ENCODE data around the gene ARHGAP31. TPM values are rescaled to one million over a fixed set of nuclear protein-coding genes. Genes with fewer than 3 reads are reported as not detected.

Gene ARHGAP31
- total and polyA plus RNA-seq, 3 experiments from 2014 or later, result 3.4 to 25.8 (median 24.2) TPM

DNA sequence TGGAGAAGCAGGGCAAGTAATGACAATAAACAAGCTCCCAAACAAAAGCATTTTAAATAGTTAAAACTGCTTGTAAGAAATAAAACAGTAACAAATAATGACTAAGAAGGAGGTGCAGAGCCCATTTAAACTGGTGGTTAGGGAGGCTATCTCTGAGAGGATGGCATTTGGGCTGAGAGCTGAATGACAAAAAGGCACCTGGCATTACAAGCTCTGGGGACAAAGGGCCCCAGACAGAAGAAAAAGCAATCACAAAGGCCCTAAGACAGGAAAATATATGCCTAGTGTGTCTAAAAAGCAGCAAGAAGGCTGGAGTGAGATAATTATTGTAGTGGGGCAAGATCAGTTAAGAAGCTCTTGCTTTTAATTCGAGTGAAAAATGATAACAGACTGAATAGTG is 159.6 kb downstream of the ARHGAP31 start:
- POLR2A ChIA-PET, result no interaction called here

DNA sequence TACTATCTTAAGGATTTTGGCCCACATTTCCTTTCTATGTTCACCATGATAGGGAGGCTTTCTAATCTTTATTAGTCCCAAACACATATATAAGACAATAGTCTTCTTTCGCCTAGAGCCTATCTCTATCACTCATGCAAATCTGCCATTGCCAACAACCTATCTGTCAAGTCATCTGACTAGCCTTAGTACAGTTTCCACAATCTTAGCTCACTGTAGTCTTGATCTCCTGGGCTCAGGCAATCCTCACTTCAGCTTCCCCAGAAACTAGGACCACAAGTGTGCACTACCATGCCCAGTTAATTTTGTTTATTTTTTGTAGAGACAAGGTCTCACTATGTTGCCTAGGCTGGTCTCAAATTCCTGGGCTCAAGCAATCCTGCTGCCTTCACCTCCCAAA is 162.3 kb downstream of the ARHGAP31 start:
- H3K4me1 ChIP-seq (ENCODE audit: insufficient read depth, low read length), result peaks cover 4% of the 10 kb centered on the region
- H3K9me3 Mint-ChIP-seq, result no peaks in the 10 kb centered on the region
- peaks cover 27% of the 10 kb centered on the region for H3K36me3 ChIP-seq (ENCODE audit: insufficient read depth, low read length)
- H3K27ac ChIP-seq (ENCODE audit: low read depth, low read length), result no peak overlapping the region
- H3K4me1 Mint-ChIP-seq, result peaks cover 30 to 58% (median 56%) of the 10 kb centered on the region in 3 donors
- no peak overlapping the region for H3K4me3 Mint-ChIP-seq
- no peak overlapping the region for H3K4me3 ChIP-seq (ENCODE audit: low read length)
- DNase-seq, result no peak
- peaks cover 4 to 87% (median 18%) of the 10 kb centered on the region in 3 donors for H3K36me3 Mint-ChIP-seq
- peak overlapping the region in 3 of 8 donors; percentile 40 to 67 (median 66) for H3K27ac Mint-ChIP-seq
- H3K9me3 ChIP-seq (ENCODE audit: low read length), result no peaks in the 10 kb centered on the region
- H3K27me3 Mint-ChIP-seq, result no peaks in the 10 kb centered on the region
- POLR2A ChIA-PET, result no interaction called here
- H3K27me3 ChIP-seq (ENCODE audit: insufficient read depth, low read length, poor library complexity, severe bottlenecking), result no peaks in the 10 kb centered on the region
- CTCF ChIA-PET, result interaction anchor here (1.5 kb wide), 1 partner anchor 13 kb away, joined by 4 read pairs; the partner anchor contains the start of gene POGLUT1

More for the DNA sequence above, 159.6 kb downstream of the ARHGAP31 start:
- Mint-ChIP-seq H3K9me3 (no peaks in the 10 kb centered on the region), H3K4me3 (no peak overlapping the region), H3K27ac (peak overlapping the region in 3 of 8 donors; percentile 22 to 62 (median 37)), H3K27me3 (no peaks in the 10 kb centered on the region), H3K36me3 (peaks cover 4 to 84% (median 21%) of the 10 kb centered on the region in 3 donors), H3K4me1 (peaks cover 21 to 36% (median 33%) of the 10 kb centered on the region in 3 donors)
- H3K4me3 ChIP-seq (ENCODE audit: low read length), result no peak overlapping the region
- CTCF ChIA-PET, result no interaction called here
- H3K27ac ChIP-seq (ENCODE audit: low read depth, low read length), result no peak overlapping the region
- peaks cover 11% of the 10 kb centered on the region for H3K36me3 ChIP-seq (ENCODE audit: insufficient read depth, low read length)
- H3K4me1 ChIP-seq (ENCODE audit: insufficient read depth, low read length), result no peaks in the 10 kb centered on the region
- H3K27me3 ChIP-seq (ENCODE audit: insufficient read depth, low read length, poor library complexity, severe bottlenecking), result no peaks in the 10 kb centered on the region
- no peaks in the 10 kb centered on the region for H3K9me3 ChIP-seq (ENCODE audit: low read length)
- no peak for DNase-seq

DNA sequence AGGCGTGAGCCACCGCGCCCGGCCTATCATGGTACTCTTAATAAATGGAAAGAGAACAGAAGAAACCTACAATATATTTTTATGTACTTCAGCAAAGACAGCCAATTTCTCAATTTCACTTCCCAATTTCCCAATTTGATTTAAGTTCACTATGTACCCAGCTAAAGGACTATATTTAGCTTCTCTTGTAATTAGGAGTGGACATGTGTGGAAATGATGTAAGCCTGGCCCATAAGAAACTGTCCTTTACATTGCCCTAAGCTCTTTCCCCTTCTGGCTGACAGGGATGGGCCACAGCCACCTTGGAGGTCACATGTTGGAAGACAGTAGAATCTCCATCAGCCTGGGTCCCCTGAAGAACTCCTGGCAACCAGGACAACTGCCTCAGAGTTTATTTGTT is 163.1 kb downstream of the ARHGAP31 start:
- no peak overlapping the region for H3K27ac ChIP-seq (ENCODE audit: low read depth, low read length)
- Mint-ChIP-seq H3K27ac (peak overlapping the region in 2 of 8 donors; percentile 14 to 52), H3K4me1 (peaks cover 33 to 65% (median 64%) of the 10 kb centered on the region in 3 donors), H3K27me3 (no peaks in the 10 kb centered on the region), H3K36me3 (peaks cover 4 to 86% (median 14%) of the 10 kb centered on the region in 3 donors), H3K9me3 (no peaks in the 10 kb centered on the region), H3K4me3 (no peak overlapping the region)
- H3K9me3 ChIP-seq (ENCODE audit: low read length), result no peaks in the 10 kb centered on the region
- H3K36me3 ChIP-seq (ENCODE audit: insufficient read depth, low read length), result peaks cover 27% of the 10 kb centered on the region
- ChIA-PET CTCF (no interaction called here), POLR2A (no interaction called here)
- no peaks in the 10 kb centered on the region for H3K27me3 ChIP-seq (ENCODE audit: insufficient read depth, low read length, poor library complexity, severe bottlenecking)
- H3K4me3 ChIP-seq (ENCODE audit: low read length), result no peak overlapping the region
- no peak for DNase-seq
- H3K4me1 ChIP-seq (ENCODE audit: insufficient read depth, low read length), result peaks cover 12% of the 10 kb centered on the region

DNA sequence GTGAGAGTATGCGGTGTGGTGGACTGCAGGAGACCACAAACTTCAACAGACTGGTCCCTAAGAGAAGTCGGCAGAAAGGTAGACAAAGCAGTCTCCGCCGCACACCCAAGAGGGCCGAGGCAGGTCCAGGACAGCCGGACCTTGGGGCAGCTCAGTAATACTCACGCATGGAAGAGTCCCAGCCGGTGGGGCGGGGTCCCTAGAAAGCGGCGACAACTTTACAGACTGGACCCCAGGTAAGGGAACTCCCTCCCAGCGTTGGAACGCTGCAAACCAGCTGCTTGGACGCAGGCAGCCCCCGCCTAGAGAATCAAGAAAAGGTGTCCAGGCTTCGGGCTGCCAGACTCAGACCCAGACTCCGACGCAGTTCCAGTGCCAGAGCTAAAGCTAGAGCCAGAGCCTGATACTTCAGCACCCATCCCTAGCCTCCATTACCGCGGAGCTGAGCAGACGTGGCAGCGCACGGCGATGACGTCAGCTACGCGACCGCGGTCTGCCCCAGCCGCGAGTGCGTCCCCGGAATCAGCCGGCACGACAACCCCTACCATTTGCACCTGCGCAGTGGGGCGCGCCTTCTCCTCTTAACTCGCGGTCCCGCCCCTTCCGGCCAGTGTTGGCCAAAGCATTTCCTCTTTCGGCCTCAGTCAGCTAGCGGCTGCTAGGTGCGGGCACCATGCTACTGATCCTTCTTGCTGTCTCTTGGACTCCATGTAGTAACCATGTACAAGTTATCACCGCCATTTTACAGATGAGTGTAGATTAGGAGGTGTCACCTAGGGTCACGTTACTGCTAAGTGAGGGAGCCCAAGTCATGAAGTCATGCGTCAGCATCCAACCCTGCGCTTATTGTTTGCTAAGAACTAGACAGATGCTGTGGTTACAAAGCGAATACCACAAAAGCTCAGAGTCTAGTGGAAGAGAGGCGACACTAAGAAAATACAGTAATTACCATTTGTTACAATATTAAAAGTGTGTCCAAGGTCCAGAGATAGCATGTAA is 169.3 kb downstream of the ARHGAP31 start, which contains the start of gene TMEM39A:
TSS of gene TMEM39A (minus strand) at position 445 of the 999 bp plus-strand sequence. CDS start 1,541 bp downstream, outside the sequence.
- Mint-ChIP-seq H3K27ac (peak within 1 kb of the TSS; percentile 95 to 99 (median 98)), H3K4me3 (peak within 1 kb of the TSS; percentile 80 to 94 (median 89)), H3K36me3 (peaks cover 0 to 41% (median 1%) of the 10 kb centered on the region in 3 donors), H3K27me3 (peaks cover 0 to 4% of the 10 kb centered on the region in 2 donors), H3K9me3 (peaks cover 0 to 1% (median 0%) of the 10 kb centered on the region in 5 donors), H3K4me1 (peaks cover 30 to 66% (median 54%) of the 10 kb centered on the region in 3 donors)
- peak; percentile 99 for DNase-seq
- Histone ChIP-seq H3K27ac (ENCODE audit: low read depth, low read length) (peak within 1 kb of the TSS; percentile 91), H3K4me1 (ENCODE audit: insufficient read depth, low read length) (peaks cover 31% of the 10 kb centered on the region), H3K4me3 (ENCODE audit: low read length) (peak within 1 kb of the TSS; percentile 97), H3K36me3 (ENCODE audit: insufficient read depth, low read length) (peaks cover 16% of the 10 kb centered on the region), H3K27me3 (ENCODE audit: insufficient read depth, low read length, poor library complexity, severe bottlenecking) (no peaks in the 10 kb centered on the region), H3K9me3 (ENCODE audit: low read length) (no peaks in the 10 kb centered on the region)
- ChIA-PET CTCF (interaction anchor here (0.6 to 3.9 kb wide), 7 partner anchors 13 to 228 kb away, joined by 3 to 18 read pairs (median 4); partner anchors contain the start of genes B4GALT4 and TIMMDC1), POLR2A (interaction anchor here (0.6 to 4.8 kb wide), 9 partner anchors 36 to 887 kb away, joined by 3 to 67 read pairs (median 5); partner anchors contain the start of genes ARHGAP31, GSK3B, LRRC58 and TIMMDC1)

DNA sequence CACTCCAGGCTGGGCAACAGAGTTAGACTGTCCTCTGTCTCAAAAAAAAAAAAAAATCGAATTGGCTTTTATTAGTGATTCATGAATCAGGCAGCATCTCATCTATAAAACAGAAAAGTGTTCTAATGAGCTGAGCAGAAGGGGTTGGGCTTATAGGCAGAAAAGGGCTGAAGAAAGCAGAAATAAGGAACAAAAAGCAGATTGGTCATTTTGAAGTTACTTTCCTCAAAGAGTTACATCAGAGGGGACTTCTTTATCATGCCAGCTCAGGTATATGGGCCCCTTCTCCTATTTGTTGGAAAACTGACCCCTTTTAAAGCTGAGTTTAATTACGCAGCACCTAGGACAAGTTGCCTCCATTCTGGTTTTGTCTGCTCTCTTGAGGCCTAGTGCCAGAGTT is 173.9 kb downstream of the ARHGAP31 start:
- no peak for DNase-seq
- ChIA-PET POLR2A (interaction anchor here (3.7 kb wide), 1 partner anchor 30 kb away, joined by 37 read pairs; the partner anchor contains the start of gene TIMMDC1), CTCF (no interaction called here)
- no peaks in the 10 kb centered on the region for H3K9me3 ChIP-seq (ENCODE audit: low read length)
- Mint-ChIP-seq H3K4me3 (peak overlapping the region; percentile 92 to 97 (median 95)), H3K4me1 (peaks cover 38 to 58% (median 49%) of the 10 kb centered on the region in 3 donors), H3K9me3 (peaks cover 0 to 1% (median 0%) of the 10 kb centered on the region in 5 donors), H3K27me3 (peaks cover 0 to 4% of the 10 kb centered on the region in 2 donors), H3K36me3 (peaks cover 7 to 35% (median 8%) of the 10 kb centered on the region in 3 donors), H3K27ac (peak overlapping the region in 7 of 8 donors; percentile 87 to 97 (median 93))
- H3K36me3 ChIP-seq (ENCODE audit: insufficient read depth, low read length), result peaks cover 6% of the 10 kb centered on the region
- H3K4me3 ChIP-seq (ENCODE audit: low read length), result peak overlapping the region; percentile 95
- H3K4me1 ChIP-seq (ENCODE audit: insufficient read depth, low read length), result peaks cover 34% of the 10 kb centered on the region
- H3K27ac ChIP-seq (ENCODE audit: low read depth, low read length), result peak overlapping the region; percentile 88
- no peaks in the 10 kb centered on the region for H3K27me3 ChIP-seq (ENCODE audit: insufficient read depth, low read length, poor library complexity, severe bottlenecking)

DNA sequence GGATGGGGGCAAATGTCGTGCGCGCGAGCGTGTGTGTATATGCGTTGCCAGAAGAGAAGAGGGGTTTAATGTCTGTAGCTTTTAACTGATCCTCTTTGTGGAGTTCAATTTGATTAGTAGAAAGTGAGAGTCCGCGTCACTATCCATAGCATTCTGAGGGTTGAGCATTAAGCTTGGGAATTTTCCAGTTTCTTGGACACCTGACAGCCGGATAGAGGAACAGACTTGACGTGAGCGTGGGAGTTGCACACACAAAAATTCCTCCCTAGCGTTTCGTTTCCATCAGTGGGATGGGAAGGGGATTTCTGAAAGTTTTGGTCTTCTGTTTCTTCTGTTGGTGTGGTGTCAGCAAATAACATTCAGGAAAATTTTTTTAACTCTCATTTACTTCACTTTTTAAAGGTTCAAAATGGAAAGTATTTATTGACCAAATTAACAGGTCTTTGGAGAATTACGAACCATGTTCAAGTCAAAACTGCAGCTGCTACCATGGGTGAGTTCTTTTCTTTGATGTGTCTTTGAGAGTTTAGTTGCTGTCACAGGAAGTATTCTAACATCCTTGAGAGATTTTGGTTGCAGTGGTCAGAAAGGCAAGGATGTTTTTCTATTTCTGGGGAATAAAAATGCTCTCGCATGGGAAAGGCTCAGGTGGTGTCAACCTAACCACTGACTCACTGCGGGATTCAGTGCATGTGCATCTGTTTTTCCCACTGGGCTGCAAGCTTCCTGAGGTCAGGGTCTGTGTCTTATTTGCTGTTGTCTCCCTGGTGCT is 175.4 kb downstream of the ARHGAP31 start:
- H3K27me3 Mint-ChIP-seq, result no peaks in the 10 kb centered on the region
- peak overlapping the region; percentile 92 to 97 (median 95) for H3K4me3 Mint-ChIP-seq
- peaks cover 26% of the 10 kb centered on the region for H3K4me1 ChIP-seq (ENCODE audit: insufficient read depth, low read length)
- POLR2A ChIA-PET, result interaction anchor here (0.6 to 3.7 kb wide), 2 partner anchors 29 to 168 kb away, joined by 3 to 37 read pairs; partner anchors contain the start of gene TIMMDC1
- H3K4me3 ChIP-seq (ENCODE audit: low read length), result peak overlapping the region; percentile 95
- H3K36me3 ChIP-seq (ENCODE audit: insufficient read depth, low read length), result peaks cover 6% of the 10 kb centered on the region
- peak in 1 of 5 donors; percentile 28 for DNase-seq
- H3K27me3 ChIP-seq (ENCODE audit: insufficient read depth, low read length, poor library complexity, severe bottlenecking), result no peaks in the 10 kb centered on the region
- H3K27ac ChIP-seq (ENCODE audit: low read depth, low read length), result peak overlapping the region; percentile 88
- no peaks in the 10 kb centered on the region for H3K9me3 Mint-ChIP-seq
- H3K4me1 Mint-ChIP-seq, result peaks cover 28 to 44% (median 36%) of the 10 kb centered on the region in 3 donors
- CTCF ChIA-PET, result interaction anchor here (1.0 to 1.9 kb wide), 7 partner anchors 10 to 195 kb away, joined by 3 to 7 read pairs (median 4); partner anchors contain the start of gene TIMMDC1
- no peaks in the 10 kb centered on the region for H3K9me3 ChIP-seq (ENCODE audit: low read length)
- peaks cover 7 to 35% (median 8%) of the 10 kb centered on the region in 3 donors for H3K36me3 Mint-ChIP-seq
- peak overlapping the region; percentile 83 to 97 (median 92) for H3K27ac Mint-ChIP-seq

Data from CD8-positive, alpha-beta memory T cell (primary cell).